HG02852 (cell line): ENCODE data around the gene IGSF23.
"Not testable (repeated sequence)": the region's sequence is repeated elsewhere in the genome, so short reads cannot be mapped to it uniquely, and the experiment has no call there.

Source experiments
- ATAC-seq: cut with Tn5 transposase; IDR thresholded peaks from one replicate; pipeline ENCODE4 v1.9.1; 2021; ENCODE audit warnings: mild to moderate bottlenecking, moderate library complexity; ENCODE audit not compliant: unreplicated experiment

The IGSF23 gene

DNA sequence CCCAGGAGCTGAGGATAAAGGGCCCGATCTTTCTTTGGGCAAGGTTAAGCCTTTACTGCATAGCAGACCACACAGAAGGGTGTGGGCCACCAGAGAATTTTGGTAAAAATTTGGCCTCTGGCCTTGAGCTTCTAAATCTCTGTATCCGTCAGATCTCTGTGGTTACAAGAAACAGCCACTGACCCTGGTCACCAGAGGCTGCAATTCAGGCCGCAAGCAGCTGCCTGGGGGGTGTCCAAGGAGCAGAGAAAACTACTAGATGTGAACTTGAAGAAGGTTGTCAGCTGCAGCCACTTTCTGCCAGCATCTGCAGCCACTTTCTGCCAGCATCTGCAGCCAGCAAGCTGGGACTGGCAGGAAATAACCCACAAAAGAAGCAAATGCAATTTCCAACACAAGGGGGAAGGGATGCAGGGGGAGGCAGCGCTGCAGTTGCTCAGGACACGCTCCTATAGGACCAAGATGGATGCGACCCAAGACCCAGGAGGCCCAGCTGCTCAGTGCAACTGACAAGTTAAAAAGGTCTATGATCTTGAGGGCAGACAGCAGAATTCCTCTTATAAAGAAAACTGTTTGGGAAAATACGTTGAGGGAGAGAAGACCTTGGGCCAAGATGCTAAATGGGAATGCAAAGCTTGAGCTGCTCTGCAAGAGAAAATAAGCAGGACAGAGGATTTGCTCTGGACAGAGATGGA, 49.5 kb downstream of the IGSF23 start:
- no peak for ATAC-seq

DNA sequence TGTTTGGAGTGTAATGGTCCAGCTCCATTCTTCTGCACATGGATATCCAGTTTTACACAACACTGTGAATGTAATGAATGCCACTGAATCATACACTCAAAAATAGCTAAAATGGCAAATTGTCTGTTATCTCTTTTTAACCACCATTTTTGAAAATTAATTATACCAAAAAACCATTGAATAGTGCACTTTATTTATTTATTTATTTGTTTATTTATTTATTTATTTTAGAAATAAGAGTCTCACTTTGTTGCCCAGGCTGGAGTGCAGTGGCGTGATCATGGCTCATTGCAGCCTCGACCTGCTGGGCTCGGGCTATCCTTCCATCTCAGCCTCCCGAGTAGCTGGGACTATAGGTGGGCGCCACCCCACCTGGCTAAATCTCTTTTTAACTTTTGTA, 50.6 kb downstream of the IGSF23 start:
- no peak for ATAC-seq

- no peak for ATAC-seq
Measured at GRCh38 chr19:44664976-44665375, 51.6 kb downstream of the IGSF23 start.

- ATAC-seq: no peak
Measured at GRCh38 chr19:44666852-44667556, 53.6 kb downstream of the IGSF23 start.

- no peak for ATAC-seq
Measured at GRCh38 chr19:44668985-44669764, 55.8 kb downstream of the IGSF23 start.

GRCh38 chr19:44670027-44670426, 56.7 kb downstream of the IGSF23 start:
- not testable (repeated sequence) for ATAC-seq

- ATAC-seq: no peak
Measured at GRCh38 chr19:44671400-44671799, 58.0 kb downstream of the IGSF23 start, which contains the start of gene CEACAM19. TSS of gene CEACAM19 (plus strand) at chr19:44671482. CDS start at chr19:44671932, 450 bp downstream.

GRCh38 chr19:44672226-44672625, 58.9 kb downstream of the IGSF23 start:
- no peak for ATAC-seq

DNA sequence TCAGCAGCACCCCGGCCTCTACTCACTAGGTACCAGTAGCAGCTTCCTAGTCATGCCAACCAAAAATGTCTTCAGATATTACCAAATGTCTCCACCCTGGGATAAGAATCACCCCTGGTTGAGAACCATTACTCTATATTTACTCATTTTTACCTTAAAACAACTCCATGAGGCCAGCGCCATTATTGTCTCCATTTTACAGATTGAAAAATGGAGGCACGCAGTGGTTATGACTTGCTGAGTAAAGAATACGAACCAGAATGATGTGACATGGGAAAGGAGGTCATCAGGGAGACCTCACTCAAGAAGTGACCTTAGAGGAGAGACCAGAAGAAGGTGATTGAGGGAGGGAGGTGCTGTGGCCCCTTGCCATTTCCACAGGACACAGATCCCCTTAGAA, 60.1 kb downstream of the IGSF23 start:
- no peak for ATAC-seq

- ATAC-seq: no peak
Measured at GRCh38 chr19:44675521-44675920, 62.2 kb downstream of the IGSF23 start.

DNA sequence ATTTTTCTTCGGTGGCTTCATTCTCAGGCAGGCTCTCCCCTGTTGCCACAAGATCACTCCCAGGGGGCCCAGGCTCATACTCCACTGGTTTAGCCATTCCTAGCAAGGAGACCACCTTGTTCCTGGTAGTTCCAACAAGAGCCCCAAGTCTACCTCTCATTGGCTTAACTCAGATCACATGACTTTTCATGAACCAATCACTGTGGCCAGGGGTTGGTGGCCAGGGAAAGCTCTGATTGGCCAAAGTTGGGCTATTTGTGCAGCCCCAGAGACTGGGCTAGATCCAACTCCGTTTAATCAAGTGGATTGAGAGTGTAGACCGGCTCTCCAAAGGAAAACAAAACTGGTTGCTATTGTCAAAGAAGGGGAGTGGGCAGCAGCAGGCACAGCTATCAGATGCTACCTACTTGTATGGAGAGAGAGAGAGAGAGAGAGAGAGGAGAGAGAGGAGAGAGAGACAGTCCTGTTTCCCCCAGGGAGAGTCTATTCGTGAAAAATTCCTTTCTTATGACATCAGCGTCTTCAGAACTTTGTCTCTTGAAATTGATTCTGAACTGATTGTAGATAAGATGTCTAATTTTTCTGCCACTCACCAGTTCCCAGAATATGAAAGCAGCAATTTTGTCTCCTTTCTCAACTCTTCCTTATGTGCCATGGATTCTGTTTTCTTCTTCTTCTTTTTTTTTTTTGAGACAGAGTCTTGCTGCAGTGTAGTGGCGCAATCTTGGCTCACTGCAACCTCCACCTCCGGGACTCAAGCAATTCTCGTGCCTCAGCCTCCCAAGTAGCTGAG, 63.9 kb downstream of the IGSF23 start:
- no peak for ATAC-seq

DNA sequence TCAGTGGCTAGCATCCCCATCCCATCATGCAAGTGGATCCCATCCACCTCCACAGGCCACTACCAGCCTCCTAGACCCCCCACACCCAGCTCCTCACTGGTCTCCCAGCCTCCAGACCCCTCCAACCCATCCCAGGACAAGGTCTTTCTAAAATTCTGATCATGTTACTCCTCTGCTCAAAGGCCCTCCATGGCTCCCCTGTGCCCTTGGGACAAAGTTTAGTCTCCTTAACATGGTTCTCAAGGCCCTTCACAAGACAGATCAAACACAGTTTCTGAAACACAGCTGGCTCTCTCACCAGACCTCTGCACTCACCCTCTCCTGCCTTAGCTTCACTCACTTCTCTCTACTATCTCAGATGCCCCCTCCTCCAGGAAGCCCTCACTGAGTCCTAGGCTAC, 67.2 kb downstream of the IGSF23 start:
- ATAC-seq: no peak

GRCh38 chr19:44681992-44682790, 68.8 kb downstream of the IGSF23 start:
- no peak for ATAC-seq

GRCh38 chr19:44682807-44683206, 69.4 kb downstream of the IGSF23 start:
- no peak for ATAC-seq

- no peak for ATAC-seq
Measured at GRCh38 chr19:44683434-44684210, 70.3 kb downstream of the IGSF23 start.

DNA sequence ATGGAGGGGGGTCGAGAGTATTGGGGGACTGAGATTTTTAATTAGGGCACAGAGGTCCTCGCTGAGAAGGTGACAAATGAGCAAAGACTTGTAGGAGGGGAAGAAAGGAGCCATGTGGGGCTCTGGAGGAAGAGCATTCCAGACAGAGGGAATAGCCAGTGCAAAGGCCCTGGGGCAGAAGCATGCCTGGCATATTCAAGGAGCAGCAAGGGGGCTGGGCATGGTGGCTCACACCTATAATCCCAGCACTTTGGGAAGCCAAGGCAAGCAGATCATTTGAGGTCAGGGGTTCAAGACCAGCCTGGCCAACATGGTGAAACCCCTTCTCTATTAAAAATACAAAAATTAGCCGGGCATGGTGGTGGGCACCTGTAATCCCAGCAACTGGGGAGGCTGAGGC, 71.0 kb downstream of the IGSF23 start:
- ATAC-seq: not testable (repeated sequence)

DNA sequence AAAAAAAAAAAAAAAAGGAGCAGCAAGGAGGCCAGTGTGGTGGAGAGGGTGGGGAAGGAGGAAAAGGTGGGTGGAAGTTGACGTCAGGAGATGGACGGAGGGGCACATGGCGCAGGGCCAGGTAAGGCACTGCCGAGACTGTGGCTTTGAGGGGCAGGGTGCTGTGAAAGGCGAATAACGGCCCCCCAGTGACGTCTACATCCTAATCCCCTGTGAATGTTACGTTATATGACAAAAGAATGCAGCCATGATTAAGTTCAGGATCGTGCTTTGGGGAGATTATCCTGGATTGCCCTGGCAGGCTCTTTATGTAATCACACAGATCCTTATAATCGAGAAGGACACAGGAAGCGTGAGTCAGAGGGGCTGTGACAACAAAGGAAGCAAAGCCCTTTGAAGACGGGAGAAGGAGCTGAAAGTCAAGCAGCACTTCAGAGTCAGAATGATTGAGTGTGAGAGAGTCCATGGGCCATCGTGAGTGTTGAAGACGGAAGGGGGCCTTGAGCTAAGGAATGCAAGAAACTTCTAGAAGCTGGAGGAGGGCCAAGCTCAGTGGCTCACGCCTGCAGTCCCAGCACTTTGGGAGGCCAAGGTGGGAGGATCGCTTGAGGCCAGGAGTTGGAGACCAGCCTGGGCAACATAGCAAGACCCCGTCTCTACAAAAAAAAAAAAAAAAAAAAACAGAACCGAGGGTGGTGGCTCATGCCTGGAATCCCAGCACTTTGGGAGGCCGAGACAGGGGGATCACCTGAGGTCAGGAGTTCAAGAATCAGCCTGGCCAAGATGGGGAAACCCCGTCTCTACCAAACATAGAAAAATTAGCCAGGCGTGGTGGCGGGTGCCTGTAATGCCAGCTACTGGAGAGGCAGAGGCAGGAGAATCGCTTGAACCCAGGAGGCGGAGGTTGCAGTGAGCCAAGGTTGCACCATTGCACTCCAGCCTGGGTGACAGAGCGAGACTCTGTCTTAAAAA, 71.8 kb downstream of the IGSF23 start:
- no peak for ATAC-seq

DNA sequence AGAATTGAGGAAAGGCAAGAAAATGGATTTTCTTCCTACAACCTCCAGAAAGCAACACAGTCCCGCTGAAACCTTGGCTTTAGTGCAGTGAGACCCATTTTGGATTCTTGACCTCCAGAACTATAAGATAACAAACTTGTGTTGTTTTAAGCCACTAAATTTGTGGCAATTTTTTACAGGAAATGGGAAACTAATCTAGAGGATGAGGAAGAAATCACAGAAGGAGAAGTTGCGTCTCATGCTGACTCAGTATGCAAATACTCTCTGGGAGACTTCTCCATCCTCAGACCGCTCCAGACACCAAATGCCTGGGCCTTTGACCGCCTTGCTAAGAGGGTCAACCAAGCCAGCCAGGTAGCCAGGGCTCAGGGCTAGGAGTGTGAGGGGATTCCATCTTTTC, 72.5 kb downstream of the IGSF23 start:
- ATAC-seq: no peak
